Activated naive CD4-positive, alpha-beta T cell (primary cell): ENCODE results near the gene STK38L.

Experiments used
- DNase-seq, 4 experiments: peaks; one replicate each; lab custom pipeline; 2025; lab: John Stamatoyannopoulos, UW

Gene STK38L

DNA sequence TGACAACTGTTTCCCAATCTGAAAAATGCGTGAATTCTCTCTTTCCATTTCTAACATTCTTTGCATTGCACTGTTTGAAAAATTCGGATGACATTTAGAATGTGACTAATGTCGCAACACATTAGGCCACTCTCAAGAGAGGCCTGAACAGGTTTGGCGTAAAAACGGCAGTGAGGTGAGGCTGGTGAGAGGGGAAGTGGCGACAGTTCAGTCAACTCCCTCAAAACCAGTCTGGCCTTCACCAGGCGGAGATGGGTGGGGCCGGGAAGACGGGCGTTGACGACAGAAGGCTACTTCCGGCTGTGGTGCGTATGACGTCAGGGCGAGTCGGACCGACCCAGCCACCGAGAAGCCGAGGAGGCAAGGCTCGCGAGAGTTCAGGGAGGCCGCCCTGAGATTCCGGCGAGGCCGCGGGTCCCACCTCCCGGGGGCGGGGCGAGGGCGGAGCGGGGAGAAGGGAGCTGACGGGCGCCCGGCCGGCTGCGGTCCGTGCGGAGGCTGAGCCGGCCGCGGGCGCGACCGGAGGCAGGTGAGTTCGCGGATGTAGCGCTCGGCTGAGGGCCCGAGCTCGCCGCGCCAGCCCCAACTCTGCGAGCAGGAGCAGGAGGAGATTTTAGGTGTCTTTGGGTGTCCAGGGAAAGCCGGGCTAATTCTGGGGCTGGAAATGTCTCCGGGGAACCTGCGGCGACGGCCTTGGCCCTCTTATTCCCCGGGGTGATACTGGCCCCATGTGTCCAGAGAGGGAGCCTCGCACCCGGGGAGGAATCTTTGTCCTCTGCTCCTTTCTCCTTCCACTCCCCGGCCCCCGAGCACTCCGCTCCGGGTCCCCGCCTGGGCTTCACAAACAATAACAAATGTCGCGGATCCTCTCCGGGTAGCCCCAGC, at the start of gene STK38L:
TSS of gene STK38L (plus strand) at position 483 of the 885 bp plus-strand sequence. CDS start 53,435 bp downstream, outside the sequence.
- peak; percentile 87 to 94 (median 92) for DNase-seq

DNA sequence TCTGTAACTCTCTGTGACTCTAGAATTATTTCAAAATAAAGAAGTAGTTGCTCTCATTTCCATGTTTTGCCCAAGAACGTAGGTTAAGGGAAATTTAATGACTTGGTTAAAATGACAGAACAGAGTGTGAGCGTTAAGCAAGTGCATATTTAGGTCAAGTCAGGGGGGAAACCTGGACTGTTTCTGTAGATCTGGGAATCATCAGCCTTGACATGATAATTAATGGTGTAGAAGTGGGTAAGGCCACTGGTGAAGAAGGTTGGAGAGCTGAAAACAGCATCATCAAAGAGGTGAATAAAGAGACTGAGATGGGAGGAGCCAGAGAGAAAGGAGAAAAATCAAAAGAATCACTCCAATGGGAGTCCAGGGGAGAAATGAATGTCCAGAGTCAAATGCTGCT, 49.4 kb upstream of the STK38L start:
- no peak for DNase-seq

GRCh38 chr12:27198036-27198435, 46.0 kb upstream of the STK38L start:
- DNase-seq: no peak

DNA sequence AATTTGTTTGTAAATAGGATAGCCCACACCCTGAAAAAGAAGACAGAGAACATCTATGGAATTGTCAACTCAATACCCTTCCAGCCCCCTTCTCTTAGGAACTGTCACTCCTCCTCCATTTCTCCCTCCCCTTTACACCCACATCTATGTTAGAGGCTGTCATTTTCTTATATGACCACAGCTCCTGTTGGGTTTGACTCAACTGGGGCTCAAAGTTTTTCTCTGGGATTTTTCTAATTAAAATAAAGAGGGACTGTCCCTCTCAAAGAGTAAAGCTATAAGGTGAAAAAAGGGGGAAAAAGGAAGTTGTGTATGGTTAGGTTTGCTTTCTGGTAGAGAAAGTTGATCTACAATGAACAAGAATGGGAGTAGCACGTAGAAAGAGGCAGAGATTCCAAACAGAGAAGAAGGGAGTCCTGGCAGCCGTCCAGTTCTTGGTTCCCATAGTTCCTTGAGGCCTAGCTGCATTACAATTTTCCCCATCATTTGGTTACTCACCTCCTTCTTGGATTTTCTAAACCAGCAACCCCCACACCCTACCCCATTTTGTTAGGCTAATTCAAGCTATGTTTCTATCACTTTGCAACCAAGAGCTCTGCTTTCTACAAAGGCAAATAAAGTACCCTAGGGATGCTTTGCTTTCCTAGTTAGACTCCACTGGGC, 44.3 kb upstream of the STK38L start:
- no peak for DNase-seq

DNA sequence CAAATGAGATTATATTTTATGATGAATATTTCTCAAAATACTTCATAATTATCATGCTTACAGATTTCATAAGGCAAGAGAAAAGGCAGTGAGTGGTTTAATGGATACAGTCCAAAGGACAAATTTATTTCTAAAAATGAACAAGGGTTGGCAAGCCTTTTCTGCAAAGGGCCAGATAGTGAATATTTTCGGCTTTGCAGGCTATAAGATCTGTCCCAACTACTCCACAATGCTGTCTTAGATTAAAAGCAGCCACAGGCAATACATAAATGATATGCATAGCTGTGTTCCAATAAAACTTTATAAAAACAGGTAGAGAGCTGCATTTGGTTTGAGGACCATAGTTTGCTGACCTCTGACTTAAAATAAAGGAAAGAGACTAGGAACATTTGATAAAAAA, 42.9 kb upstream of the STK38L start:
- no peak for DNase-seq

GRCh38 chr12:27206801-27207502, 37.1 kb upstream of the STK38L start:
- DNase-seq: no peak

GRCh38 chr12:27207615-27208413, 36.3 kb upstream of the STK38L start:
- no peak for DNase-seq

DNA sequence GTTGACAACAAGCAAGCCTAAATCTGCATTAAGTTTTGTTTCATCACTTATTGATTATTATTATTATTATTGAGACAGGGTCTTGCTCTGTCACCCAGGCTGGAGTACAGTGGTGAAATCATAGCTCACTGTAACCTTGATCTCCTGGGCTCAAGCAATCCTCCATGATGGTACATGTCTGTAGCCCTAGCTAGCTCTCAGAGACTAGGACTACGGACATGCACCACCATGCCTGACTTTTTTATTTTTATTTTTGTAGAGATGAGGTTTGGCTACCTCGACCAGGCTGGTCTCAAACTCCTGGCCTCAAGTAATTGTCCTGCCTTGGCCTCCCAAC, 35.7 kb upstream of the STK38L start:
- no peak for DNase-seq

- DNase-seq: no peak
Measured at GRCh38 chr12:27209257-27209910, 34.7 kb upstream of the STK38L start.

- DNase-seq: no peak
Measured at GRCh38 chr12:27210187-27210586, 33.9 kb upstream of the STK38L start.

DNA sequence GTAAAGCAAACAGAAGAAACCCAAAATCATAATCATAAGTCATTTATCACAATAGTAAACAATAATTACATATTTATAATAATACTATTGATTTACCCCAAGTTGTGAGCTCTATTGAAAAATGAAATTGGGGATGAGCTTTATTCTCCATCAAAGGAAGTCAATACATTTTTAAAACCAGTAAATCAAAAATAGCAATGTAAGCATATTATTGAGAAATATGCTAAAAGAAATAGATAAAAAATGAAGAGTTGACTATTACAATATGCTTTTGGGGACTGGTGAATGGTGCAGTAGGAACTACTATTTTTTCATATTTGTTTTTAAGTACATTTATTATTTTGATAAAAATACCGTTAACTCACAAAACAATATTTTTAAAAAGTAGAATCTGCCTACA, 31.2 kb upstream of the STK38L start:
- no peak for DNase-seq

DNA sequence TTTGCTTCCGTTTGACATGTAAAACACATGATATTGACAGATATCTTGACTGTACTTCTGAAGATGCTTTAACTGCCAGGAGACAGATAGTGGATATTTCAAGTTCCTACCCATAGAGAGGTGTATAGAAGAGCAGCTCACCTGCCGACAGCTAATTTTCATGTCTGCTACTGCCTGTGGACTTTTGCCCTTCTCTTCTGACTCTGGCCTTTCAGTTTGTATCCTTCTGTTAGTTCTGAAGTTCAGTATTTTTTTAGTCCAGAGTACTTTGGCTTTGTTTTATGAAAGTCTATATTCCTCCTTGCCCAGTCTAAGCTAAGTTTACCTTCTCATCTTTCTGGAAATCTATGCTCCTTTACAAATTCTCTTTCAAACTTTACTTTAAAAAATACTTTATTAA, 30.8 kb upstream of the STK38L start:
- DNase-seq: no peak

DNA sequence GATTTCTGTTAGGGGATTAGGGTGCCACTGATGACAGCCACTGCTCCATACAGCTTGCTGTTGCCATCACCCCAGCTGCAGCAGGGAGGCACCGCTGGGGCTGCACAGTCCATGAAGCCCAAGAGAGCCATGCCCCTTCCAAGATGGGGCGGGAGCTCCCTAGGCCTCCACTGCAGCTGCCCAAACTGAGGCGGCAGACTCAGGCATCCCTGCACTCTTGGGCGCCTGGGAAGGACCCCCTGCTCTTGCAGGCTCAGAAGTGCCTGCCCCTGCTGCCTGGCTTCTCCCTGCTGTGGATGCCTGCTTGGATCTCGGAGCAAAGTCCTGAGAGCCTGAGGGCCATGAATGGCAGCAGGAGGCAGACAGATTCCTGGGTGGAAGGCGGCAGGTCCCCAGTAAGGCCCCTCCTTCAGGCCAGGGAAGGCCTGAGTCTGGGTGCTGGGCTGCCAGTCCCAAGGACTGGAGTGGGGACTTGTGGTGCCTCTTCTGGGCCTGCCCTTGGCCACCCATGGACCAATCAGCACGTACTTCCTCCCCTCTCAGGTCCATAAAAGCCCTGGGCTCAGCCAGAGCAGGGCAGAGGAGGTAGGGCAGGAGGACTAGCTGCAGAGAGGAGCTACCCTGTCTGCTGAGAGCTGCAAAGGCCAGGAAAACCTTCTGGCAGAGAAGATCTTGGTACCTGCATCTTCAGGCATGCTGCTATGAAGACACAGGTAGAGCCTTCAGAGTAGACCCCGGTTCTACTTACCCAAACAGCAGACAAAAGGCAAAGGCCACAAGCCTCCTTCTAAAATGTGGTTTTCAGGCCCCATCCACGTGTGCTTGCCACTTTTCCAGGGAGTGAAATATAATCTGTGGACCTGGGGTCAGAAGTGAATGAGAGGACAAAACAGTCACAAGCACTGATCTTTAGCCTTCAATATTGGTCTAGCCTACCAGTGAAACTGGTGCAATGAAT, 30.0 kb upstream of the STK38L start:
- no peak for DNase-seq

- DNase-seq: no peak
Measured at GRCh38 chr12:27217590-27217989, 26.5 kb upstream of the STK38L start.

- DNase-seq: no peak
Measured at GRCh38 chr12:27219693-27220054, 24.4 kb upstream of the STK38L start.

GRCh38 chr12:27220055-27220987, 23.8 kb upstream of the STK38L start:
- no peak for DNase-seq

- DNase-seq: no peak
Measured at GRCh38 chr12:27220988-27221345, 23.1 kb upstream of the STK38L start.

- no peak for DNase-seq
Measured at GRCh38 chr12:27221625-27222387, 22.3 kb upstream of the STK38L start.
